ENCODE data around the gene LANCL2.
"Not testable (repeated sequence)": the region's sequence is repeated elsewhere in the genome, so short reads cannot be mapped to it uniquely, and the experiment has no call there.

LANCL2 gene

DNA sequence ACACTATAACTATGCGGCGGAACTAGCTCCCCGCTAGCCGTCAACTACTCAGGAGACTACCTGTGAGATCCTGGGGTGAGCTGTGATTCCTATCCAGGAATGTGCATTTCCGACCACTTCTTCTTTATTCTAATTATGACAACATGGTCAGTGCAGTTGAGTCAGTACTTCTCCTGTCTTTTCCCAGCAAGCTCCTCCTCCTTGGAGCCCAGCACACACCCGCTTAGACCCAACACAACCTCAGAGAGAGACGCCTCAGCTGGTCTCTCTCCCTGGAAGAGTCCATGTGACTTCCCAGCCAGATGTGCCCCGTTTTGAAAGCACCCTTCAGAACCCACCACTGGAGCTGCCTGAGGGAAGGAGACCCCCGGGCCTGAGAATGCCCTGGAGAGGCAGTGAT, 106.5 kb downstream of the LANCL2 start:
- not testable (repeated sequence) for DNase-seq (ENCODE audit: low spot score)

DNA sequence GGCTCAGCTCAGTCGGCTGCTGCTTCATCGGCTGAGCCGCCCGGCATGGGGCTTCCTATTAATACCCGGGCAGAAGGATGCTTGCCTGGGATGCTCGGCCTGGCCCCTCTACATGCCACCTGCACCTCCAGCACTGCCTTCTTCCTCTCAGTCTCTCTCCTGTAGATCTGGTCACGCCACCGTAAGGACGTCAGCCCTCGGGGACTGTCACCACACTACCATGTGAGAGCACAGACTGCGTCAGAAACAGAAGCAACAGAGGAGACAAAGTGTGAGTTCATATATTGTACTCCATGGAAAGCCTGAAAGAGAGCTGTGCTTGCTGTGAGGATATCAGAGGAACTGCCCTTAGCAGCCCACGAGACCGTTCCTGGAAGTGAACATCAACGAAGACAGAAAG, 107.3 kb downstream of the LANCL2 start:
- not testable (repeated sequence) for DNase-seq (ENCODE audit: low spot score)

GRCh38 chr7:55472928-55473725, 108.0 kb downstream of the LANCL2 start:
- no peak for DNase-seq (ENCODE audit: low spot score)

DNA sequence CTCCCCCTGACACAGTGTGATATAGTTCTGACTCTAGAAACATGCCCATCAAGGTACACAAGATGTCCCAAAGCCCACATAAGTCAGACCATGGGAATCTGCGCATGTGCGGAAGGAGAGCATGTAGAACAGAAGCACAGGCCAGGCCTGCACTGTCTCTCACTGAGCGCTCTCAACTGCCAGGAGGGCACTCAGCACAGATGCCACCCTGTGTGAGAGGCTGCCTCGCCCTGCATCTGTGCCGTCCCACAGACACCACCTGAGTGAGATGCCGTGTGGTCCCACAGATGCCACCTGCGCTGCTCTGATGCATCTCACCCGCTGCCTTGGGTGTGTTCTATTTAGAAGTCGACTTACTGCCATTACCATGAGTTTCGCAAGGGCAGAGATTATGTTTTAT, 108.8 kb downstream of the LANCL2 start:
- DNase-seq (ENCODE audit: low spot score), result no peak

GRCh38 chr7:55474944-55475854, 110.1 kb downstream of the LANCL2 start:
- no peak for DNase-seq (ENCODE audit: low spot score)

DNA sequence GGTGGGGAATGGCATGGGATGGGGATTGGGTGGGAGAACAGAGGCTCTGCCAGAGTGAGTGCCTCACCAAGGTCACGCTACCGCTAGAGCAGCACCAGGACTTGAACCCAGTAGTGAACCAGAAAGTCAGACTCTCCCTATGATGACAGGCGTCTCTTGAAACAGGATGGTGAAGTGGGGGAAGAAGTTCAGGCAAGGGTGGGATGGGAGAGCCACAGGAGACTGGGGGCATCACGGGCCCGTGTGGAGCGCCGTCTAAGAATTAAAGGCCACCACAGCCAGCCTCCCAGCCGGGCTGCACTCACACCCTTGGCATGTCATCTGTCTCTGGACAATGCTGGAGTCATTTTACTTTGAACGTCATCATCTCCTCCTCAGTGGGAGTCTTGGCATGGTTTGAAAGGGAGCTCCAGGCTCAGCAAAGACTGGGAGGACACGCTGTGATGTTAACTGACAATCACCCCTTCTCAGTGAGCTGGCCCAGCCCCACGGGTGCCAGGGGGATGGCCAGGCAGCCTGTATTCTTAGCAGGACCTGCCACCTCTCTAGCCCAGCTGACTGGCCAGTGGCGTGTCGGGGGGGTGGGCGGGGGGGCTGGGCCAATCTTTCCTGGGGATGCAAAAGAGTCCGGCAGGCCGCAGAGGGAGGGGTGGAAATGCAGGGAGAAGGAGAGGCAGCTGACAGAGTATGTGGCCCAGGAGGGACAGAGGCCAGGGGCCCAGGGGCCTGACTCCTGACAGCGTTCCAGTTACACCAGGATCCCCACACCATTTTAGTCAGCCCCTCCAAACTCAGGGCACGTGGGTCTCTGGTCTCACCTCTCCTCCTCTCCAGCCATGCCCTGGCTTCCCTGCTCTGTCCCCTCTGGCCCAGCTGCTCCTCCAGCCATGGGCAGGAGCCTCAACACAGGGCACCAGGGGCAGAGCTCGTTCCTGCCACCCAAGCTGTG, 111.0 kb downstream of the LANCL2 start:
- DNase-seq (ENCODE audit: low spot score), result peak; percentile 52

- no peak for DNase-seq (ENCODE audit: low spot score)
Observed at GRCh38 chr7:55476852-55477780, 112.0 kb downstream of the LANCL2 start.

GRCh38 chr7:55477781-55478374, 112.7 kb downstream of the LANCL2 start:
- DNase-seq (ENCODE audit: low spot score), result no peak

GRCh38 chr7:55478700-55479099, 113.6 kb downstream of the LANCL2 start:
- no peak for DNase-seq (ENCODE audit: low spot score)

GRCh38 chr7:55481155-55481554, 116.0 kb downstream of the LANCL2 start:
- no peak for DNase-seq (ENCODE audit: low spot score)

DNA sequence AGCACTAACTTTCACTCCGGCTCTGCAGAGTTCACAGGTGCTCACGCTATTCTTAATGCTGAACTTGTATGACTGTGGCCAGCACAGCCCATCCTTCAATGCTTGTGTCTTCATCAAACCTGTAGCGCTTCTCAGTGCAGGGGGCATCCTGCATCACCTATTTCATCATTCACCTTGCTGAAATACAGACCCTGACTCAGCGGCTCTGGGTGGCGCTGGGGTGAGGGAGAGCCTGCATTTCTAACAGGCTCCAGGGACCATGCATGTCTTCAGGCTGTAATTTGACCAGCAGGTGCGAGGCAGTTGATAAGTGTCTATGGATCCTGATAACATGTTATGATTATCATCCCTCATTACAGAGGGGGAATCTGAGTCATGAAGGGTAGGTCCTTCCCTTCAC, 117.9 kb downstream of the LANCL2 start:
- DNase-seq (ENCODE audit: low spot score), result no peak
